ENCODE data around the gene CHFR.

DNA sequence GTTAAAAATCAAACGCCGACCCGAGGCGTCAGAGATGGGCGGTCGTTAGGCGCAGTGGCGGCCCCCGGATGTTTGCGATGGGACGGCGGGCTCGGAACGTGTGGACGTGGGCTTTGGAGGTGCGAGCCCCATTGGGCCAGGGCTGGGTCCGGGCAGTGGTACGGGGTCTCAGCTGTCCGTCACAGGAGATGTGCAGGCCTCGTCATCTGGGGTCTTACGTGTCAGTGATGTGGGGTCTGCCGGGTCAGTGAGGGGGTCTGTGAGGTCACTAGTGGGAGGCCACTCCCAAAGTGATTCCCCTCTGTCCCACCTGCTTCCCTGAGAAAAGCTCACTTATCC, 21.6 kb upstream of the CHFR start:
- TF ChIP-seq POLR2AphosphoS5 (IDR thresholded peaks at IDR 0.05; ENCODE audit: low read depth, low read length): no peak
- no peak for TF ChIP-seq POLR2A (IDR thresholded peaks at IDR 0.05; ENCODE audit: low read depth, low read length)
- no peak for TF ChIP-seq TAF1 (IDR thresholded peaks at IDR 0.05; ENCODE audit: borderline replicate concordance, low read depth, low read length)

Measured in GM12892 (cell line).